ENCODE data around the gene ANO7. TPM values are rescaled to one million over a fixed set of nuclear protein-coding genes. Genes with fewer than 3 reads are reported as not detected.

ANO7 gene
- total RNA-seq, 1 donor from 2014 or later = 2.2 TPM

DNA sequence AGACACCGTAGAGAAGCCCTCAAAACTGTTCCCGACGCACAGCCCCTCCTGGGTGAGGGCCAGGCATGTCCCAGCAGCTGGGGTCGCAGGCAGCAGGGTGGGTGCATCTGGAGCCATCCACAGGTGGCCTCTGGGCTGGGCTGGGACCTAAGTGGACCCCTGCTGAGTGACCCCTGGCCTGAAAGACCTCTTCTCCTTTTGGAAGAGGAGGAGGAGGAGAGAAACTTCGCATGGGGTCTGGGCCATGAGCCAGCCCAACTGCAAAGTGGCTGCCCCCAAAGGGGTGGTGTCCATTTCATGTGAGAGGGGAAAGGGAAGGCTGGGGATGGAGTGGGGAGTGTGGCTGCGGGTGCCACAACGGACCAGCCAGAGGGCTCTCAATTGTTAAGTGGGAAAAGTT is 25.1 kb downstream of the ANO7 start:
- TF ChIP-seq, protein P1, sequence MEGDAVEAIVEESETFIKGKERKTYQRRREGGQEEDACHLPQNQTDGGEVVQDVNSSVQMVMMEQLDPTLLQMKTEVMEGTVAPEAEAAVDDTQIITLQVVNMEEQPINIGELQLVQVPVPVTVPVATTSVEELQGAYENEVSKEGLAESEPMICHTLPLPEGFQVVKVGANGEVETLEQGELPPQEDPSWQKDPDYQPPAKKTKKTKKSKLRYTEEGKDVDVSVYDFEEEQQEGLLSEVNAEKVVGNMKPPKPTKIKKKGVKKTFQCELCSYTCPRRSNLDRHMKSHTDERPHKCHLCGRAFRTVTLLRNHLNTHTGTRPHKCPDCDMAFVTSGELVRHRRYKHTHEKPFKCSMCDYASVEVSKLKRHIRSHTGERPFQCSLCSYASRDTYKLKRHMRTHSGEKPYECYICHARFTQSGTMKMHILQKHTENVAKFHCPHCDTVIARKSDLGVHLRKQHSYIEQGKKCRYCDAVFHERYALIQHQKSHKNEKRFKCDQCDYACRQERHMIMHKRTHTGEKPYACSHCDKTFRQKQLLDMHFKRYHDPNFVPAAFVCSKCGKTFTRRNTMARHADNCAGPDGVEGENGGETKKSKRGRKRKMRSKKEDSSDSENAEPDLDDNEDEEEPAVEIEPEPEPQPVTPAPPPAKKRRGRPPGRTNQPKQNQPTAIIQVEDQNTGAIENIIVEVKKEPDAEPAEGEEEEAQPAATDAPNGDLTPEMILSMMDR (IDR thresholded peaks at IDR 0.05) = no peak
- Mint-ChIP-seq H3K4me3 (ENCODE audit: unreplicated experiment) (no peak overlapping the region), H3K9me3 (ENCODE audit: low read depth) (no peaks in the 10 kb centered on the region), H3K36me3 (ENCODE audit: low read depth) (no peaks in the 10 kb centered on the region), H3K4me1 (ENCODE audit: low read depth) (peaks cover 14% of the 10 kb centered on the region), H3K27ac (ENCODE audit: unreplicated experiment) (no peak overlapping the region), H3K27me3 (ENCODE audit: low read depth) (peaks cover 4% of the 10 kb centered on the region)
- no peak for DNase-seq (ENCODE audit: low spot score)

DNA sequence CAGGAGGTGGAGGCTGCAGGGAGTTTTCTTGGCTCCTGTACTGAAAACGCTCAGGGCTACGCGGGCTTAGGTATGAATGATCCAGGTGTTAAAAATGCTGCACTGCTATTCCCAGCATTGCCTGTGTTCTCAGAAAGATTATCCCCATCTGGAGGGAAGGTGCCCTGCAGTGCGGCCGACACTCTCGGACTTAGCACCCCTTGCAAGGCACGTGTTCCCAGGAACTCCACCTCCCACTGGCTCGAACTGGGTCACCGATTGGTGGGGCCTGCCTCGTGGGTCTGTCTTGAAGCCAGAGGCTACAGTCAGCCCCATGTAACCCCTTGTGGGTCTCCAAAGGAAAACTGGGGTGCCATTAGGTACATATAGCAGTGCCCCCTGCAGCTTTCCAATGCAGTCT is 25.7 kb downstream of the ANO7 start:
- H3K27me3 Mint-ChIP-seq (ENCODE audit: low read depth) = peaks cover 4% of the 10 kb centered on the region
- peaks cover 21% of the 10 kb centered on the region for H3K4me1 Mint-ChIP-seq (ENCODE audit: low read depth)
- H3K4me3 Mint-ChIP-seq (ENCODE audit: unreplicated experiment) = no peak overlapping the region

DNA sequence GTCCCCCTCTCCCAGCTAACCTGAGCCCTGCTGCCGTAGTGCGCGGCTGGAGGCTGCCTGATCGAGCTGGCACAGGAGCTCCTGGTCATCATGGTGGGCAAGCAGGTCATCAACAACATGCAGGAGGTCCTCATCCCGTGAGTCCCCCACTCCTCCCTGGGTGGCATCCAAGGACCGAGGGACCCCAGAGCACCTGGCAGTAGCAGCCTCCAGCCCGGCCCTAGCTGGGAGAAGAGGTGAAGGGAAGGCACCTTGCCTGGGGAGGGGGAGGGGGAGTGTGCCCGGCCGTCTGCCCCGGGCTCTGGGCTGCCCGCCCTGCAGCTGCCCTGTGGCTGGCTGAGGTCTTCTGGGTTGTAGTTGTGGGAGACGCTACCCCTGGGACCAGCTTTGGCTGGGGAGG is 26.3 kb downstream of the ANO7 start:
- Mint-ChIP-seq H3K9me3 (ENCODE audit: low read depth) (no peaks in the 10 kb centered on the region), H3K4me1 (ENCODE audit: low read depth) (peaks cover 23% of the 10 kb centered on the region), H3K4me3 (ENCODE audit: unreplicated experiment) (no peak overlapping the region), H3K27me3 (ENCODE audit: low read depth) (peaks cover 4% of the 10 kb centered on the region), H3K36me3 (ENCODE audit: low read depth) (no peaks in the 10 kb centered on the region), H3K27ac (ENCODE audit: unreplicated experiment) (no peak overlapping the region)
- TF ChIP-seq, protein P1 (IDR thresholded peaks at IDR 0.05) = no peak
- DNase-seq (ENCODE audit: low spot score) = no peak

More for the DNA sequence above, 25.7 kb downstream of the ANO7 start:
- TF ChIP-seq, protein P1 (IDR thresholded peaks at IDR 0.05) = no peak
- H3K27ac Mint-ChIP-seq (ENCODE audit: unreplicated experiment) = no peak overlapping the region
- DNase-seq (ENCODE audit: low spot score) = no peak
- no peaks in the 10 kb centered on the region for H3K9me3 Mint-ChIP-seq (ENCODE audit: low read depth)
- no peaks in the 10 kb centered on the region for H3K36me3 Mint-ChIP-seq (ENCODE audit: low read depth)

DNA sequence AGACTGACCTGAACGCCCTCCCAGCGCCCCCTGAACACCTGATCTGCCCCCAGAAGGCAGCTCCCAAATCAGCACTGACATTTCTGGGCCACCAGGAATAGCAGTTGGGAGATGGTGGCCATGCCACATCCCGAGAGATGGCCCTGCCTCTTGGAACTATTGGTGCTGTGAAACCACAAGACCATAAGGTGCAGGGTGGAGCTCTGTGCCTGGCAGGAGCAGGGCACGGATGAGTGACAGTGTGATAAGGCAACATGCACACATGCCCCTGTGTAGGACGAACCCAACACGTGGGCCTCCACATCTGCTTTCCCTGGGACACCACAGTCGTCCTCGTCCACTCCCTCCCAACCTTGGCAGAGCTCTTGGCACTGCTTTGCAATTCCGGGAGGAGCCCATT is 26.9 kb downstream of the ANO7 start:
- Mint-ChIP-seq H3K27ac (ENCODE audit: unreplicated experiment) (no peak overlapping the region), H3K9me3 (ENCODE audit: low read depth) (no peaks in the 10 kb centered on the region), H3K27me3 (ENCODE audit: low read depth) (peaks cover 4% of the 10 kb centered on the region), H3K4me3 (ENCODE audit: unreplicated experiment) (no peak overlapping the region), H3K4me1 (ENCODE audit: low read depth) (peaks cover 27% of the 10 kb centered on the region), H3K36me3 (ENCODE audit: low read depth) (no peaks in the 10 kb centered on the region)
- DNase-seq (ENCODE audit: low spot score) = no peak
- TF ChIP-seq, protein P1 (IDR thresholded peaks at IDR 0.05) = no peak

DNA sequence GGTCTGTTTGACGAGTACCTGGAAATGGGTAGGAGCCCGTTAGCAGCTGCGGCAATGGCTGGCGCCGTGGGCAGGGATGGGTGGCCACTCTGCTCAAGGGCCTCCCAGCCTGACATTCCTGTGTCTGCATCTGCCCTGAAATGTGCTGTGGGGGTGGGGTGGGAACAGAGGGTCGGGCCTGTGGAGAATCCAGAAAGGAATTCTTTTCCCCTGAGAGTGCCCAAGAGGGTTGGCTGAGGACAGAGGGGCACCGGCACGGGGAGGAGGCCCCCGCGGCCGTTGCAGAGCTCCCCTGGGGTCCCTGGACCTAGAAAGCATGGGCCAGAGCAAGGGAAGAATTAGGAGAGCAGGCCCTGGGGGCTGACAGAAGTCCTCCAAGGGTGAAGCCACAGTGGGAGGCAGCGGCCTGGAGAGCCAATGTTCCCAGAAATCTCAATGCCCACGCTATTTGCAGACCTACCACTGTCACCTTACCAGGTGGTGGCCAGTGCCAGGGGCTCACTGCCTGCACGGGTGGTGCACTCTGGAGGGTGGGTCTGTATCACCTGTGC is 27.8 kb downstream of the ANO7 start:
- no peak for DNase-seq (ENCODE audit: low spot score)
- Mint-ChIP-seq H3K27ac (ENCODE audit: unreplicated experiment) (no peak overlapping the region), H3K36me3 (ENCODE audit: low read depth) (no peaks in the 10 kb centered on the region), H3K4me1 (ENCODE audit: low read depth) (peaks cover 27% of the 10 kb centered on the region), H3K9me3 (ENCODE audit: low read depth) (no peaks in the 10 kb centered on the region), H3K27me3 (ENCODE audit: low read depth) (peaks cover 4% of the 10 kb centered on the region), H3K4me3 (ENCODE audit: unreplicated experiment) (no peak overlapping the region)
- TF ChIP-seq, protein P1 (IDR thresholded peaks at IDR 0.05) = no peak
